ENCODE data around the gene KCNQ5.
"Not testable (repeated sequence)": the region's sequence is repeated elsewhere in the genome, so short reads cannot be mapped to it uniquely, and the experiment has no call there.

Gene KCNQ5

GRCh38 chr6:72974276-72974675, 352.4 kb downstream of the KCNQ5 start:
- peak overlapping the region; percentile 97 for H3K27ac Mint-ChIP-seq
- H3K9me3 Mint-ChIP-seq = peaks cover 21% of the 10 kb centered on the region
- no peaks in the 10 kb centered on the region for H3K27me3 Mint-ChIP-seq (ENCODE audit: low read depth, poor library complexity)
- H3K4me1 Mint-ChIP-seq = peaks cover 61% of the 10 kb centered on the region
- no peak for TF ChIP-seq CTCF (IDR thresholded peaks at IDR 0.05)
- H3K4me3 Mint-ChIP-seq = no peak overlapping the region
- peaks cover 14% of the 10 kb centered on the region for H3K36me3 Mint-ChIP-seq (ENCODE audit: low read depth)
- no peak for DNase-seq

DNA sequence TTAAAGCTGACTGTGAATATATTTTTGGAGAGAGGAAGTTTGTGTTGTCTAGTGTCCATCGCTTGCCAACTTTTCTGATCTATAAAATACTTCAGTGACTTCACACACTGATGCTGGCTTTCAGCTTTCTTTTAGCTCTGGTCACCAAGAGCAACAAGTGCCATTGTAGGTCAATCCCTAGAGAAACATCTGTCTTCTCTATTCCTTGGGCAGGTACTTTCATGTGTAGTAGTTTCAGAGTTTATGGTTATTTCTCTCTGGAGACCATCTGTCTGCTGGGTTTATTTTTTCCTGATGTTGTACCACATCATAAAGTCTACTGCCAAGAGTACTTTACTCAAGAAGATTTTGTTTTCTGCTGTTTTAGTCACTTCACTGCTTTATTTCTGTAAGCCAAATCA, 353.5 kb downstream of the KCNQ5 start:
- H3K9me3 Mint-ChIP-seq = peaks cover 25% of the 10 kb centered on the region
- peak overlapping the region; percentile 97 for H3K27ac Mint-ChIP-seq
- H3K4me3 Mint-ChIP-seq = peak overlapping the region; percentile 5
- TF ChIP-seq CTCF (IDR thresholded peaks at IDR 0.05) = no peak
- peaks cover 19% of the 10 kb centered on the region for H3K36me3 Mint-ChIP-seq (ENCODE audit: low read depth)
- no peaks in the 10 kb centered on the region for H3K27me3 Mint-ChIP-seq (ENCODE audit: low read depth, poor library complexity)
- DNase-seq = peak; percentile 5
- peaks cover 61% of the 10 kb centered on the region for H3K4me1 Mint-ChIP-seq

DNA sequence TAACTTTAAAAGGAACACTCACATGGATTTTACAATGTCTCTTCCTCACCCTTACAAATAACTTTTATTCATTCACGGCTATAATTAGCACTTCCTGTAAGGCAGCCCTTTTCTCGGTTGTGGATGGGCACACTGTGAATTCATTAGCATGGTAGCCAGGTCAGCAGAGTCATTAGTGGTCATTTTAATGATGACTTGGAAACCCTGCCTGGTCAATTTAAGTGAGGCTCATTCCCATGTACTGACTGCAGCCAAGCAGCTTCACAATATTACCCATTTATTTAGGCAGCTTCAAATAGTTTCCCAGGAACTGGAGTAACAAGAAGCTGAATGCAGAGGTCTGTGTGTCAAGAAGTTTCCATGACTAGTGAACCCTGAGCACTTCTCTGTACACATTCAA, 354.6 kb downstream of the KCNQ5 start:
- H3K9me3 Mint-ChIP-seq = peaks cover 35% of the 10 kb centered on the region

DNA sequence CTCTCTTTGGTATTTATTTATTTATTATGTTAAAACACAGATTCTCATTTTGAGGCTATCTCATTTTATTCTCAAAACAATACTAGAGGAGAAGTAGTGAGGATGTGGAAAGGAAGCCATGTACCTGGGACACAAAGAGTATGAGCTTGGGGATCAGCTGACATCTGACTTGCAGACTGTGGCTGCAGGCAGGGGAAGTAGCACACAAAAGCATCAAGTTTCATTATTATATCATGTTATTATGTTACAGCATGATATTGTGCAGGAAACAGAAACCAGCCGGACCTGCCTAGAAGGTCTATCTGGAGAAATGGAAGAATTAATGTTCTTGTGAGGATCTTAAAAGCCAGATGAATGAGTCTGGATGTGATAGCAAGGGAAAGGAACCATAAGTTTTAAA, 355.2 kb downstream of the KCNQ5 start:
- H3K27ac Mint-ChIP-seq = no peak overlapping the region
- DNase-seq = no peak

More for the DNA sequence above, 354.6 kb downstream of the KCNQ5 start:
- H3K4me1 Mint-ChIP-seq = peaks cover 61% of the 10 kb centered on the region
- H3K27ac Mint-ChIP-seq = no peak overlapping the region
- H3K36me3 Mint-ChIP-seq (ENCODE audit: low read depth) = peaks cover 26% of the 10 kb centered on the region
- no peak for TF ChIP-seq CTCF (IDR thresholded peaks at IDR 0.05)
- H3K27me3 Mint-ChIP-seq (ENCODE audit: low read depth, poor library complexity) = no peaks in the 10 kb centered on the region
- H3K4me3 Mint-ChIP-seq = peak overlapping the region; percentile 8
- DNase-seq = no peak

GRCh38 chr6:72978808-72979207, 356.9 kb downstream of the KCNQ5 start:
- Mint-ChIP-seq H3K4me1 (peaks cover 44% of the 10 kb centered on the region), H3K9me3 (peaks cover 58% of the 10 kb centered on the region), H3K36me3 (ENCODE audit: low read depth) (peaks cover 44% of the 10 kb centered on the region)
- DNase-seq; H3K27me3 Mint-ChIP-seq (ENCODE audit: low read depth, poor library complexity); H3K27ac Mint-ChIP-seq; H3K4me3 Mint-ChIP-seq: not testable (repeated sequence)

More for the DNA sequence above, 355.2 kb downstream of the KCNQ5 start:
- Mint-ChIP-seq H3K4me1 (peaks cover 61% of the 10 kb centered on the region), H3K9me3 (peaks cover 41% of the 10 kb centered on the region), H3K36me3 (ENCODE audit: low read depth) (peaks cover 32% of the 10 kb centered on the region), H3K4me3 (no peak overlapping the region), H3K27me3 (ENCODE audit: low read depth, poor library complexity) (no peaks in the 10 kb centered on the region)
- TF ChIP-seq CTCF (IDR thresholded peaks at IDR 0.05) = no peak

DNA sequence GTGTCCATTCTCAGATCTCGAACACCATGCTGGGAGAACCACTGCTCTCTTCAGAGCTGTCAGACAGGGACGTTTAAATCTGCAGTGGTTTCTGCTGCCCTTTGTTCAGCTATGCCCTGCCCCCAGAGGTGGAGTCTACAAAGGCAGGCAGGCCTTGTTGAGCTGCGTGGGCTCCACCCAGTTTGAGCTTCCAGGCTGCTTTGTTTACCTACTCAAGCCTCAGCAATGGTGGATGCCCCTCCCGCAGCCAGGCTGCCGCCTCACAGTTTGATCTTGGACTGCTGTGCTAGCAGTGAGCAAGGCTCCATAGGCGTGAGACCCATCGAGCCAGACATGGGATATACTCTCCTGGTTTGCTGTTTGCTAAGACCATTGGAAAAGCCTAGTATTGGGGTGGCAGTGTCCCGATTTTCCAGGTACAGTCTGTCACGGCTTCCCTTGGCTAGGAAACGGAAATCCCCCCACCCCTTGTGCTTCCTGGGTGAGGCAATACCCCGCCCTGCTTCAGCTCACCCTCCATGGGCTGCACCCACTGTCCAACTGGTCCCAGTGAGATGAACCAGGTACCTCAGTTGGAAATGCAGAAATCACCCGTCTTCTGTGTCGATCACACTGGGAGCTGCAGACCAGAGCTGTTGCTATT, 362.4 kb downstream of the KCNQ5 start:
- DNase-seq; H3K27ac Mint-ChIP-seq; H3K4me3 Mint-ChIP-seq; H3K27me3 Mint-ChIP-seq (ENCODE audit: low read depth, poor library complexity); H3K4me1 Mint-ChIP-seq: not testable (repeated sequence)
- H3K9me3 Mint-ChIP-seq = peaks cover 83% of the 10 kb centered on the region
- peaks cover 59% of the 10 kb centered on the region for H3K36me3 Mint-ChIP-seq (ENCODE audit: low read depth)

GRCh38 chr6:72984981-72985665, 363.3 kb downstream of the KCNQ5 start:
- Mint-ChIP-seq H3K27me3 (ENCODE audit: low read depth, poor library complexity) (no peaks in the 10 kb centered on the region), H3K36me3 (ENCODE audit: low read depth) (peaks cover 57% of the 10 kb centered on the region), H3K4me1 (no peaks in the 10 kb centered on the region), H3K9me3 (peaks cover 75% of the 10 kb centered on the region), H3K4me3 (no peak overlapping the region), H3K27ac (no peak overlapping the region)
- TF ChIP-seq CTCF (IDR thresholded peaks at IDR 0.05) = no peak
- DNase-seq = no peak
